ENCODE results near the gene ARPP21. TPM values are rescaled to one million over a fixed set of nuclear protein-coding genes. Genes with fewer than 3 reads are reported as not detected.

The ARPP21 gene
- not detected in 2 replicates for polyA plus RNA-seq (2011; rRNA removed)
- polyA minus RNA-seq (2011; rRNA and poly(A)+ RNA removed) = not detected in 2 replicates

DNA sequence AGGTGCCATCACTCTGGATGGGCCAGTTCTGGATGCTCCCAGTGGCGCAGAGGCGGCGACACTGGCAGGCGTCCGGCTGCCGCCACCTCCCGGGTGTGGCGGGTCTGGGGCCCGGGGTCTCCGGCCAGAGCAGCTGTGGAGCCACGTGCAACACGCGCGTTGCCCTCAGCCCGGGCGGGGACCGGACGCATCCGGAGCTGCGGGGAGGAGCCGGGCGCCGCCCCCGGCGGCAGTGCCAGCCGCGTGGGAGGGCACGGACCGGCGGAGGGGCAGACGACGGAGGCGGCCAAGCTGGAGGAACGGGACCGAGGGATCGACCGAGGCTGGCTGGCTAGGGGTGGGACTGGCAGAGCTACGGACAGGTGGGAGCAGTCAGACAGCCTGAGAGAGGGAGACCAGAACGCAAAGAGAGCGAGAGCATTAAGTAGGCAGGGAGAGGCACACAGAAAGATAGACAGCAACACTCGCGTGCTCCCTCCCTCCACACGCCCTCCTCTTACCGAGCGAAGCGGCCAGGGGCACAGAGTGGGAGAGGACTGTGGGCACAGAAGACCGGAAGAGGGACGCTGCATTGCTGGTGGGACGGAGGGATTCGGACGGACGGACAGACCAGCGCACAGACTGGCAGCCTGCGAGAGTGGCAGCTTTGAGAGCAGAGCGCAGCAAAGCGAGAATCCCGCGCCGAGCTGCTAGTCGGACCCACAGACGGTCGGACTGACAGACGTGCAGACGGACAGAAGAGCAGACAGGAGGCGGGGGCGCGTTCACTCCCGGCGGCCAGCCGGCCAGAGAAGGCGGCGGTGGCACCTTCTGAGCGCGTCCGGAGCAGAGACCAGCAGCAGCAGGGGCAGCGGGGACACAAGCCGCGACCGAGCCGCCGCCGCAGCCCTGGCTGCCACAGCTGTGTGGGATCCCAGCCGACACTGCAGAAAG lies at the start of gene ARPP21:
Gene ARPP21, plus strand, starts transcription at position 272 of the 933 bp plus-strand sequence. CDS start 42,227 bp downstream, outside the sequence.
- Histone ChIP-seq H3K9me3 (ENCODE audit: control insufficient read depth, insufficient read depth, low read length) (peaks cover 7% of the 10 kb centered on the region), H3K4me3 (ENCODE audit: low read depth, low read length) (peak within 1 kb of the TSS; percentile 45), H3K27ac (ENCODE audit: low read depth, low read length) (no peak within 1 kb of the TSS), H3K27me3 (ENCODE audit: control insufficient read depth, insufficient read depth, low read length) (peaks cover 24% of the 10 kb centered on the region)
- no peak for DNase-seq (ENCODE audit: low read depth, low spot score)
- ChIA-PET CTCF (no interaction called here), POLR2A (no interaction called here)
- TF ChIP-seq, protein P1, sequence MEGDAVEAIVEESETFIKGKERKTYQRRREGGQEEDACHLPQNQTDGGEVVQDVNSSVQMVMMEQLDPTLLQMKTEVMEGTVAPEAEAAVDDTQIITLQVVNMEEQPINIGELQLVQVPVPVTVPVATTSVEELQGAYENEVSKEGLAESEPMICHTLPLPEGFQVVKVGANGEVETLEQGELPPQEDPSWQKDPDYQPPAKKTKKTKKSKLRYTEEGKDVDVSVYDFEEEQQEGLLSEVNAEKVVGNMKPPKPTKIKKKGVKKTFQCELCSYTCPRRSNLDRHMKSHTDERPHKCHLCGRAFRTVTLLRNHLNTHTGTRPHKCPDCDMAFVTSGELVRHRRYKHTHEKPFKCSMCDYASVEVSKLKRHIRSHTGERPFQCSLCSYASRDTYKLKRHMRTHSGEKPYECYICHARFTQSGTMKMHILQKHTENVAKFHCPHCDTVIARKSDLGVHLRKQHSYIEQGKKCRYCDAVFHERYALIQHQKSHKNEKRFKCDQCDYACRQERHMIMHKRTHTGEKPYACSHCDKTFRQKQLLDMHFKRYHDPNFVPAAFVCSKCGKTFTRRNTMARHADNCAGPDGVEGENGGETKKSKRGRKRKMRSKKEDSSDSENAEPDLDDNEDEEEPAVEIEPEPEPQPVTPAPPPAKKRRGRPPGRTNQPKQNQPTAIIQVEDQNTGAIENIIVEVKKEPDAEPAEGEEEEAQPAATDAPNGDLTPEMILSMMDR (IDR thresholded peaks at IDR 0.05; ENCODE audit: low read depth, low read length) = no peak

DNA sequence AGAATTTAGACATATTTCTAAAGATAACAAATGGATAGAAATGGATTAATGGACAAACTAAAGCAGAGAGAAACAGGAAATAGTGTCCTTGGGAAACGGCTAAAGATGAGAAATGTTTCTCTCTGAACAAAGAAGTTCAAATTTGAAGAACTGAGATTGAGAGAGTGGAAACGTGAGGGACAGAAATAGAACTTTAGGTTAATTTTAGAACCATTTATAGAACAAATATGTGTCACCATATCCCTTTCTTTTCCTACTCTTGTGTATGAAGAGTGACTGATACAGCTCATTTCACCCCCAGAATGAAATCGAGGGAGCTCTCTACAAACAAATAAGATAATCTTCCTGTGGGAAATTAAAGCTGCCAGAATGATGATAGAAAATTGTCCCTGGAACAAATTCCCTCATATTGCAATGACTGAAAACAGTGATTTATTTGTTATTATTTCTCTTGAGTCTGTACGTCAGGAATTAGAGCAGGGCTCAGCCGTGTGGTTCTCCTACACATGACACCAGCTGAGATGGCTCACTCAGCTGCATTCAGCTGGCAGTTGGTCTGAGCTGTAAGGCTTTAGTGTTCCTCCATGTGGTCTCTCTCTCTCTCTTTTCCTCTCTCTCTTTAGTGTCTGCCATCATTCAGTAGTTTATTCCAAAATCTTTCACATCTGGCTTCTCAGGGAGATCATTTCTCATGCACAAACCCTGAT lies 46.6 kb upstream of the ARPP21 start:
- ChIA-PET CTCF (interaction anchor here (0.8 kb wide), 1 partner anchor 316 kb away, joined by 3 read pairs; no protein-coding TSS in a partner anchor), POLR2A (no interaction called here)

DNA sequence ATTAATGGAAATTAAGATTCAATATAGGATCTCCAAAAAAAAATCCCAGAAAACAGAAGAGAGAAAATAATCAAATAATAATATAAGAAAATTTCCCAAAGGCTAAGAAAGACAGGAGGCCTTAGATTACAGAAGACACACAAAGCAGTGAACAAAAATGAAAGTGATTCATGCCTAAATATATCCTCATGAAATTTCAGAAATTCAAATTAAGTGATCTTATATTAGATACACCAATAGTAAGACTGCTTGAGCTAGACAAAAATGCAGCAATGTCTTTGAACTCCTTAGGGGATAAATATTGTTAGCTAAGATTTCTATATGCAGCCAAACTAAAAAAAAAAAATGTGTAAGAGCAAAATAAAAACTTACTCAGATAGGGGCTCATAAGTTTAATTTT lies 44.6 kb upstream of the ARPP21 start:
- ChIA-PET CTCF (no interaction called here), POLR2A (no interaction called here)
- H3K27me3 ChIP-seq (ENCODE audit: control insufficient read depth, insufficient read depth, low read length) = no peaks in the 10 kb centered on the region
- H3K27ac ChIP-seq (ENCODE audit: low read depth, low read length) = no peak overlapping the region
- no peaks in the 10 kb centered on the region for H3K9me3 ChIP-seq (ENCODE audit: control insufficient read depth, insufficient read depth, low read length)
- TF ChIP-seq, protein P1 (IDR thresholded peaks at IDR 0.05; ENCODE audit: low read depth, low read length) = no peak
- DNase-seq (ENCODE audit: low read depth, low spot score) = no peak
- no peak overlapping the region for H3K4me3 ChIP-seq (ENCODE audit: low read depth, low read length)

More for the DNA sequence above, 46.6 kb upstream of the ARPP21 start:
- Histone ChIP-seq H3K4me3 (ENCODE audit: low read depth, low read length) (no peak overlapping the region), H3K9me3 (ENCODE audit: control insufficient read depth, insufficient read depth, low read length) (no peaks in the 10 kb centered on the region), H3K27me3 (ENCODE audit: control insufficient read depth, insufficient read depth, low read length) (no peaks in the 10 kb centered on the region), H3K27ac (ENCODE audit: low read depth, low read length) (no peak overlapping the region)
- TF ChIP-seq, protein P1 (IDR thresholded peaks at IDR 0.05; ENCODE audit: low read depth, low read length) = no peak
- DNase-seq (ENCODE audit: low read depth, low spot score) = no peak

DNA sequence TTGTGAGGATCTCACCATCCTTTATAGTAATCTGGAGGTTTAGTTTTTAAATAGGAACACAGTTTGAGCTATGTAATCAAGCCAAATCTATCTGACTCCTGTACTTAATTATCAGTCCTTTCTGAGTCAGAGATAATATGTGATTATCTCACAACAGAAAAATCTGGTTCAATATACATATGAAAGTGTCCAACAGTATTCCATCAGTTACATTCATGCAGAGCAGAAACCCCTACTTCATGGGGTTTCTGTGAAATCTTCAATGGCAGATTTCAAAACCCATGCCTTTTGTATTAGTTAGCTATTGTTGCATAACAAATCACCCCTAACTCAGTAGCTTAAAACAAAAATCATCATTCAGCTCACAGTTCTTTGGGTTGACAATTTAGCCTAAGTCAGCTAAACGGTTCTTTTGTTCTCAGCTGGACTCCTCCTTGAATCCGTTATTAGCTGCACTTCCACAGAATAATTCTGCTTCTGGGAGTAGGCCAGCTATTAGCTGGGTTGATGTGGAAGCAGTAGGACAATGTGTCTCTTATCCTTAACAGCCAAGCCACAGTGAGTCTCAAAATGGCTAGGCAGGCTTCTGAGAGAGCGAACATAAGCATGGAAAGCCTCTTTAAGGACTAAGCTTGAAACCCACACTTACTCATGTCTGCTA lies 42.9 kb upstream of the ARPP21 start:
- TF ChIP-seq, protein P1 (IDR thresholded peaks at IDR 0.05; ENCODE audit: low read depth, low read length) = no peak
- POLR2A ChIA-PET = no interaction called here
- Histone ChIP-seq H3K27me3 (ENCODE audit: control insufficient read depth, insufficient read depth, low read length) (no peaks in the 10 kb centered on the region), H3K9me3 (ENCODE audit: control insufficient read depth, insufficient read depth, low read length) (peaks cover 3% of the 10 kb centered on the region; the same call in 1 of the 2 replicates), H3K4me3 (ENCODE audit: low read depth, low read length) (no peak overlapping the region), H3K27ac (ENCODE audit: low read depth, low read length) (no peak overlapping the region)
- no peak for DNase-seq (ENCODE audit: low read depth, low spot score)
- CTCF ChIA-PET = no interaction called here
